NT2/D1 (cell line): ENCODE measurements around the gene TPGS1.

Experiments used
- SUZ12 ChIP-seq: IDR thresholded peaks from 2 replicates; pipeline ENCODE4 v1.6.1; 2011; ENCODE audit not compliant: insufficient read length, insufficient read depth; ENCODE audit errors: extremely low read depth
- YY1 ChIP-seq: IDR thresholded peaks from 2 replicates; pipeline ENCODE4 v1.6.1; 2011; ENCODE audit not compliant: insufficient read length, insufficient read depth
- ZNF274 ChIP-seq: IDR thresholded peaks from 2 replicates; pipeline ENCODE4 v1.6.1; 2011; ENCODE audit warnings: mild to moderate bottlenecking, low read depth, low read length

DNA sequence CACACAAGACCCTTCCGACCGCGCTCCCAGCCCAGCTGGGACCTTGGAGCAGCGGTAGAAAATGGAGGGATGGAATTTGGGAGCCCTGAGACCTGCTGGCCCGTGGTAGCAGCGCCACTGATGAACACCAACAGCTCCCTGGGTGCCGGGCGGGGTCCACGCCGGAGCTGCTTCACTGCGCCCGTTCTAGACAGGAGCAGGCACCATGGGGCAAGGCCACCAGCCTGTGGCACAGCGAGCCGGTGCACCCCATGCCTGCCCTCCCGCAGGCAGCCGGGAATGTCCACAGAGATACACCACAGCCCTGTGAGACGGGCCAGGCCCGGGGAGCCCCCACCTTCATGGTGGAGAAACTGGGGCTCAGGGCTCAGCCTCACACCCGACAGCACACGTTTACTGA, 36.6 kb upstream of the TPGS1 start:
- TF ChIP-seq ZNF274 (no peak), SUZ12 (no peak), YY1 (no peak)
